ENCODE results near the gene NTN4.

NTN4 gene

DNA sequence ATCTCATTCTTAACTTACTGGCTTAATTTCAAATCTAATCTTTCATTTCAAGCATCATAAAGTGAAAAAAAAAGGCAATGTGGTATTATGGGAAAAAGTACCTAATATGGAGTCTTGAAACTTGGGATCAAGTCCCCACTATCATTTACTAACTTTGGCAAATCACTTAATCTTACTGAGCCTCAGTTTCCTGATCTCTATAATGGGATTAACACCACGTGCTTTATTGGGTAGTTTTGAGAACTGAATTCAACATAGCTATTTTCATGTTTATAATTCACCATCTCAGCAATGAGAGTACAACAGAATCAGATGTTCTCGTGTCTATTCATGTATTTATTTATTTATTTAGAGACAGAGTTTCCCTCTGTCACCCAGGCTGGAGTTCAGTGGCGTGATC lies 78.3 kb downstream of the NTN4 start:
- POLR2A ChIA-PET = no interaction called here
- no peak for DNase-seq (ENCODE audit: low read depth, low spot score)
- H3K4me3 ChIP-seq (ENCODE audit: low read depth, low read length) = no peak overlapping the region
- CTCF ChIA-PET = no interaction called here
- TF ChIP-seq, protein P1, sequence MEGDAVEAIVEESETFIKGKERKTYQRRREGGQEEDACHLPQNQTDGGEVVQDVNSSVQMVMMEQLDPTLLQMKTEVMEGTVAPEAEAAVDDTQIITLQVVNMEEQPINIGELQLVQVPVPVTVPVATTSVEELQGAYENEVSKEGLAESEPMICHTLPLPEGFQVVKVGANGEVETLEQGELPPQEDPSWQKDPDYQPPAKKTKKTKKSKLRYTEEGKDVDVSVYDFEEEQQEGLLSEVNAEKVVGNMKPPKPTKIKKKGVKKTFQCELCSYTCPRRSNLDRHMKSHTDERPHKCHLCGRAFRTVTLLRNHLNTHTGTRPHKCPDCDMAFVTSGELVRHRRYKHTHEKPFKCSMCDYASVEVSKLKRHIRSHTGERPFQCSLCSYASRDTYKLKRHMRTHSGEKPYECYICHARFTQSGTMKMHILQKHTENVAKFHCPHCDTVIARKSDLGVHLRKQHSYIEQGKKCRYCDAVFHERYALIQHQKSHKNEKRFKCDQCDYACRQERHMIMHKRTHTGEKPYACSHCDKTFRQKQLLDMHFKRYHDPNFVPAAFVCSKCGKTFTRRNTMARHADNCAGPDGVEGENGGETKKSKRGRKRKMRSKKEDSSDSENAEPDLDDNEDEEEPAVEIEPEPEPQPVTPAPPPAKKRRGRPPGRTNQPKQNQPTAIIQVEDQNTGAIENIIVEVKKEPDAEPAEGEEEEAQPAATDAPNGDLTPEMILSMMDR (IDR thresholded peaks at IDR 0.05; ENCODE audit: insufficient read depth, low read length, missing control alignments) = no peak

DNA sequence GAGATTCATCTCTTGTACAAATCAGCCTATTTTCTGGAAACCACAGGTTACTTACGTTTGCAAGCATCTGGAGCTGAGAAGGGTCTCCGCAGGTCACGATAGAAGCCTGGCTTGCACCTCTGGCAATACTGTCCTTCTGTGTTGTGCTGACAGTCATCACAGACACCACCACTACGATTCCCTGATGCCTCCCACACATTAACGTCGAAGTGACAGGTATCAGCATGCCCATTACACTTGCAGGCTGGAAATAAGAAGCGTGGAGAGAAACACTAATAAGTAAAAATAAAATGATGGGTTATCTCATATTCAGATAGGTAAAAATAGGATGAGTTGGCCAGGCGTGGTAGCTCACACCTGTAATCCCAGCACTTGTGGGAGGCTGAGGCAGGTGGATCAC lies 80.2 kb downstream of the NTN4 start:
- TF ChIP-seq, protein P1 (IDR thresholded peaks at IDR 0.05; ENCODE audit: insufficient read depth, low read length, missing control alignments) = no peak
- ChIA-PET POLR2A (no interaction called here), CTCF (interaction anchor here (2.6 kb wide), 1 partner anchor 135 kb away, joined by 6 read pairs; no protein-coding TSS in a partner anchor)
- no peak overlapping the region for H3K4me3 ChIP-seq (ENCODE audit: low read depth, low read length)
- DNase-seq (ENCODE audit: low read depth, low spot score) = no peak

DNA sequence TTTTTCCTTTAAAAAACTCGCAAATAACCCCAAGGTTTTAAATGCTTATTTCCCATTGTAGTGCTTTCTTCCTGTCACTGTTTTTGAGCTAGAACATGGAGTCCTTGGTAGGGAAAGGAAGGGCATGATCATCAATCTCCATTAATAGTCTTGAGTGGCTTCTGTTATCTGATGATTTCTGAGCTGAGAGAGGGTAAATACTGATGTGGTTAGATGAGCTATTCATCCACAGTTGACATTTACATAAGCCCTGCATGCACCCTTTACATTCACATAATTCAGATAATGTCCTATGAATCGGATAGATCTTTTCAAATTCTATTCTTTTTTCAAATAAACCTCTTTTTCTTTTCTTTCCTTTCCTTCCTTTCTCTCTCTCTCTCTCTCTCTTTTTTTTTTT lies 81.4 kb downstream of the NTN4 start:
- no peak for DNase-seq (ENCODE audit: low read depth, low spot score)
- ChIA-PET POLR2A (interaction anchor here (0.6 to 0.9 kb wide), 2 partner anchors 24 to 89 kb away, joined by 3 read pairs; no protein-coding TSS in a partner anchor), CTCF (interaction anchor here (0.6 to 2.6 kb wide), 5 partner anchors 9 to 139 kb away, joined by 3 to 6 read pairs (median 4); no protein-coding TSS in a partner anchor)
- TF ChIP-seq, protein P1 (IDR thresholded peaks at IDR 0.05; ENCODE audit: insufficient read depth, low read length, missing control alignments) = no peak
- no peak overlapping the region for H3K4me3 ChIP-seq (ENCODE audit: low read depth, low read length)

DNA sequence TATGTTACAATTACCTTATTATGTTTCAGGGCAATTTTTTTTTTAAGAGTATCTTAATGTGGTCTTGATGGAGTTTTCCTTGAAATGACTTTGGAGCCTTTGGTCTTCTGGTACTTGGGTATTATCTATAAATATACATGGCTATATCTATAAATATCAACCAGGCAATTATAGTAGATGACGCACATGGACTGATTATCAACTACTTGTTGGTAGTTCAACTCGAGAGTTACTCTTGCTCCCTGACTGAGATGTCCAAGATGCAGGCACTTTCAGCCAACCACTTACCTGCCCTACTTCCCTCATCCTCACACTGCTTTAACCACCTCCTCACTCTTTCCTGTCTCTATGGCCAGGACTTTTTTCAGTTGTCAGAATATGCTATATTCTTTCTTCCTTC lies 85.4 kb downstream of the NTN4 start:
- TF ChIP-seq, protein P1 (IDR thresholded peaks at IDR 0.05; ENCODE audit: insufficient read depth, low read length, missing control alignments) = no peak
- CTCF ChIA-PET = interaction anchor here (0.9 kb wide), 1 partner anchor 13 kb away, joined by 3 read pairs; no protein-coding TSS in a partner anchor
- no peak overlapping the region for H3K4me3 ChIP-seq (ENCODE audit: low read depth, low read length)
- POLR2A ChIA-PET = no interaction called here
- DNase-seq (ENCODE audit: low read depth, low spot score) = no peak

DNA sequence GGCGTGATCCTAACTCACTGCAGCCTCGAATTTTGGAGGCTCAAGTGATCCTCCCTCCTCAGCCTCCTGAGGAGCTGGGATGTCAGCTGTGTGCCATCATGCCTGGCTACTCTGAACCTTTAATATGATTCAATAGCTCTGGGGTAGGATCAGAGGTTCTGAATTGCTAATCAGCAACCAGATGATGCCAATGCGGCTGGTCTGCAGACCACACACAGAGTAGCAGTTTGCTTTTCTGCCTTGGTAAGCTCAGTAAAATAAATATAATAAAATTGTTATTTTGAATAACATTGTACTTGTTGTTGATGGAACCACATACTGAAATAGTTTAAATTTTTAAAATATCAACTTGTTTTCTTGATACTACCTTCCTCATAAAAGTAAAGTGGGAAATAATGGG lies 86.6 kb downstream of the NTN4 start:
- ChIA-PET CTCF (interaction anchor here (0.7 to 0.9 kb wide), 2 partner anchors 14 to 18 kb away, joined by 3 read pairs; no protein-coding TSS in a partner anchor), POLR2A (no interaction called here)
- TF ChIP-seq, protein P1 (IDR thresholded peaks at IDR 0.05; ENCODE audit: insufficient read depth, low read length, missing control alignments) = no peak
- DNase-seq (ENCODE audit: low read depth, low spot score) = no peak
- H3K4me3 ChIP-seq (ENCODE audit: low read depth, low read length) = no peak overlapping the region

DNA sequence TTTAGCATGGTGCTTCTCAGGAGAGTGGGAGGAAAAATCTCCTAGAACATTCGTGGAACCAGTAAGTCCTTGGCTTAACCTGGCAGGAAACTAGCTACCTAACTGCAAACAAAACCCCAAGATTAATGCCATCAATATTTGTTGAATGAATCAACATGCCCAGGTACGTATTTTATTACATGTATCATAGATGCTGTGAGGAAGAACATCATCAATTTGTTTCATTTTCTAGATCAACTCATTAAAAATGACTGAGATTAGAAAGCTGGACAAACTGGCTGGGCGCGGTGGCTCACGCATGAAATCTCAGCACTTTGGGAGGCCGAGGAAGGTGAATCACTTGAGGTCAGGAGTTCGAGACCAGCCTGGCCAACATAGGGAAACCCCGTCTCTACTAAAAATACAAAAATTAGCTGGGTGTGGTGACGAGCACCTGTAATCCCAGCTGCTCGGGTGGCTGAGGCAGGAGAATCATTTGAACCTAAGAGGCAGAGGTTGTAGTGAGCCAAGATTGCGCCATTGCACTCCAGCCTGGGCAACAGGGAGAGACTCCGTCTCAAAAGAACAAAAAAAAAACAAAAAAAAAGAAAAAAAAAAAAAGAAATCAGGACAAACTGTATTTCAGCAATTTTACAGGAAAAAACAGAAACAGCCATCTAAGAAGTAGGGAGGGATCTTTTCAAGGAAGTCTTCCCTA lies 88.7 kb downstream of the NTN4 start:
- TF ChIP-seq, protein P1 (IDR thresholded peaks at IDR 0.05; ENCODE audit: insufficient read depth, low read length, missing control alignments) = no peak
- CTCF ChIA-PET = interaction anchor here (0.7 to 1.0 kb wide), 3 partner anchors 14 to 119 kb away, joined by 3 to 4 read pairs (median 3); no protein-coding TSS in a partner anchor
- no peak for DNase-seq (ENCODE audit: low read depth, low spot score)
- H3K4me3 ChIP-seq (ENCODE audit: low read depth, low read length) = no peak overlapping the region
- POLR2A ChIA-PET = interaction anchor here (1.1 kb wide), 1 partner anchor 31 kb away, joined by 4 read pairs; no protein-coding TSS in a partner anchor
